Activated CD4-positive, alpha-beta T cell treated with anti-CD3 and anti-CD28 coated beads, Interleukin-2, amount 10 ng/mL, durations not matched to agents 7 days and 5 days (primary cell): ENCODE results near the gene ATP10B. TPM values are rescaled to one million over a fixed set of nuclear protein-coding genes. Genes with fewer than 3 reads are reported as not detected.

ENCODE experiments used
- CTCF ChIA-PET: fragments of 350-600 bp; sonication (Branson Sonifier 250); formaldehyde crosslinking; loops from one replicate; lab custom pipeline; 2021; ENCODE audit warnings: antibody characterized with exemption; lab: Charles Lee
- POLR2A ChIA-PET: fragments of 350-600 bp; sonication (Branson Sonifier 250); formaldehyde crosslinking; loops from one replicate; lab custom pipeline; 2021; ENCODE audit warnings: antibody characterized with exemption; lab: Charles Lee
- DNase-seq: peaks from one replicate; pipeline ENCODE4 v3.0.0-alpha.2; 2020
- H3K27ac Mint-ChIP-seq: one replicate; pipeline ENCODE4 v1.8.0; 2021; ENCODE audit warnings: mild to moderate bottlenecking, moderate library complexity, mixed read lengths
- H3K27me3 Mint-ChIP-seq: one replicate; pipeline ENCODE4 v1.8.0; 2021; ENCODE audit warnings: mixed read lengths
- H3K36me3 Mint-ChIP-seq: one replicate; pipeline ENCODE4 v1.8.0; 2021; ENCODE audit warnings: low read depth, mixed read lengths
- H3K4me1 Mint-ChIP-seq: one replicate; pipeline ENCODE4 v1.8.0; 2021; ENCODE audit warnings: mixed read lengths
- H3K4me3 Mint-ChIP-seq: one replicate; pipeline ENCODE4 v1.8.0; 2021; ENCODE audit warnings: mild to moderate bottlenecking, moderate library complexity, mixed read lengths
- H3K9me3 Mint-ChIP-seq: one replicate; pipeline ENCODE4 v1.8.0; 2021; ENCODE audit warnings: mixed read lengths
- total RNA-seq, 2 experiments: library from RNA; stranded (reverse); gene quantifications; one replicate each; pipeline ENCODE4 v1.2.3, GENCODE V29; 2021

The ATP10B gene
- total RNA-seq, 2 experiments from 2014 or later = not detected

DNA sequence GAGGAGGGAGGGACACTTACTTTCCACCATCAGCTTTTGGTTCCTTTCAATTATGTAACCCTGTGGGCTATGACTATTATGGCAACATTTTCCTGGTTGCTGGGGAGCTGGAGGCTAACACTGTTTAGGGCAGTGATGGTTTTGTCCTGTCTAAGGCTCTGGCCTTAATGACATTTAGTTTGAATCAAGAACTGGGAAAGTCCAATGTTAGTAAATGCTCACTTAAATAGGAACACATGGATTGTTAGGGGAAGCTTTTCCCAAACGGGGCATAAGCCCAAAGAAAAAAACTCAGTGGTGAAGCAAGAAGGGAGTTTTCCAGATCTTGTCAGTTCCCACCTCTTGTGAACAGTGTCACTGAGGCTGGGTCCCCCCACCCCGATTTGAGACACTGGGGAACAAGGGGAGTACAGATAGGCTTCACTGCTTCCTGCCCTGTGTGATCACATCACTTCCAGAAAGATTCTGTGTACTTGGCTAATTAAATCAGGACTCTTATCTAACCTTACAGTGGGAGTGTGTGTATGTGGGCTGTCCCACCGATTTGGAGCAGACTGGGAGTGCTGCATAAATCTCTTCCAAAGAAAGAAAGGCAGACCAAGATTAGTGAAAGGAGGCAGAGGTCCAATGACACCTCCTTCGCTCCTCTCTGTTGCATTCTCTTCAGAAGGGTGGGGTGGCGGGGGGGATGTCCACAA lies 223.9 kb downstream of the ATP10B start:
- H3K4me3 Mint-ChIP-seq = no peak overlapping the region
- no peaks in the 10 kb centered on the region for H3K36me3 Mint-ChIP-seq
- ChIA-PET CTCF (no interaction called here), POLR2A (no interaction called here)
- H3K9me3 Mint-ChIP-seq = no peaks in the 10 kb centered on the region
- no peaks in the 10 kb centered on the region for H3K4me1 Mint-ChIP-seq
- H3K27ac Mint-ChIP-seq = no peak overlapping the region
- H3K27me3 Mint-ChIP-seq = peaks cover 12% of the 10 kb centered on the region
- DNase-seq = no peak

- ChIA-PET POLR2A (interaction anchor here (0.6 kb wide), 1 partner anchor 119 kb away, joined by 3 read pairs; no protein-coding TSS in a partner anchor), CTCF (no interaction called here)
- H3K27me3 Mint-ChIP-seq = peaks cover 18% of the 10 kb centered on the region
- no peak overlapping the region for H3K4me3 Mint-ChIP-seq
- H3K36me3 Mint-ChIP-seq = no peaks in the 10 kb centered on the region
- no peaks in the 10 kb centered on the region for H3K4me1 Mint-ChIP-seq
- DNase-seq = no peak
- no peaks in the 10 kb centered on the region for H3K9me3 Mint-ChIP-seq
- no peak overlapping the region for H3K27ac Mint-ChIP-seq
These were observed 225.7 kb downstream of the ATP10B start for GRCh38 chr5:160626322-160626721.

DNA sequence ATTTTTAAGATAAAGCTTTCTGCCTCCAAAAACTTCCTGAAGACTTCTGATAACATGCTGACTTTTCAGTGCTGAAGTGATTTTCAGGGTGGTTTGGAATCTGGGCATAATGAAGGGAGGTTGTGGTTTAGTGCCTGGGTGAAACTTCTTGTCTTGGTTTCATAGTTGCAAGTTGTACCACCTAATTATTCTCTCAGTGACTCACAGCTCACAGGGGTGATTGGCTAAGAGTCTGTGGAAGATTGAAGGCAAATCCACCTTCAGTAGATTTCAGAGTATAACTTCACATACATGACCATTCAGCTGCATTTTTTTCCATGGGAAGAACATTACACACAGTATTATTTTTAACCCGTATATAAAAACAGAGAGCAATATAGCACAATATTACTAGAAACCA lies 230.5 kb downstream of the ATP10B start:
- ChIA-PET POLR2A (no interaction called here), CTCF (no interaction called here)
- H3K9me3 Mint-ChIP-seq = no peaks in the 10 kb centered on the region
- no peaks in the 10 kb centered on the region for H3K36me3 Mint-ChIP-seq
- H3K4me1 Mint-ChIP-seq = no peaks in the 10 kb centered on the region
- no peak overlapping the region for H3K27ac Mint-ChIP-seq
- peaks cover 6% of the 10 kb centered on the region for H3K27me3 Mint-ChIP-seq
- no peak overlapping the region for H3K4me3 Mint-ChIP-seq
- DNase-seq = no peak

DNA sequence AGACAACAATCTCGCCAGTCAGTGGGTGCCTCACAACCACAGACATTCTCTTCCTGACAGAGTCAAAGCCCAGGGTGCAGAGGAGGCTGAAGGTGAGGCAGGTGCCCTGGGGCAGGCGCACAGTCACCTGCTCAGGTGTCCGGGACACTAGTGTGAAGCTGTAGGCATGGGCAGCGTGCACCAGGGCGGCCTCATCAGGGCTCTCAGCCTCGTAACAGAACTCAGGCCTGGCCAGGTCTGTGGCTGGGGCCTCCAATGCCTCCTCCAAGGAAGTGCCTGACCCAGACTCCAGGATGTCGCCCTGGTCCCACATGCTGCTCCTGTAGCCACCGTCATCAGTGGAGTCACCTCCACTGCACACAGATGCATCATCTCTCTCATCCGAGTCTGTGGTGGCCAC lies 231.6 kb downstream of the ATP10B start:
- Mint-ChIP-seq H3K9me3 (no peaks in the 10 kb centered on the region), H3K4me1 (no peaks in the 10 kb centered on the region), H3K27me3 (peaks cover 6% of the 10 kb centered on the region), H3K4me3 (no peak overlapping the region), H3K27ac (no peak overlapping the region), H3K36me3 (no peaks in the 10 kb centered on the region)
- CTCF ChIA-PET = no interaction called here
- POLR2A ChIA-PET = no interaction called here
- DNase-seq = no peak

- Mint-ChIP-seq H3K27ac (no peak overlapping the region), H3K9me3 (peaks cover 3% of the 10 kb centered on the region), H3K27me3 (peaks cover 6% of the 10 kb centered on the region), H3K4me1 (no peaks in the 10 kb centered on the region), H3K4me3 (no peak overlapping the region), H3K36me3 (no peaks in the 10 kb centered on the region)
- no peak for DNase-seq
- POLR2A ChIA-PET = no interaction called here
- CTCF ChIA-PET = no interaction called here
These were observed 232.6 kb downstream of the ATP10B start for GRCh38 chr5:160619381-160619780.

GRCh38 chr5:160618286-160618685 lies 233.7 kb downstream of the ATP10B start:
- no peaks in the 10 kb centered on the region for H3K4me1 Mint-ChIP-seq
- ChIA-PET CTCF (interaction anchor here (1.8 kb wide), 1 partner anchor 179 kb away, joined by 4 read pairs; no protein-coding TSS in a partner anchor), POLR2A (no interaction called here)
- H3K27me3 Mint-ChIP-seq = peaks cover 6% of the 10 kb centered on the region
- H3K36me3 Mint-ChIP-seq = no peaks in the 10 kb centered on the region
- H3K27ac Mint-ChIP-seq = no peak overlapping the region
- H3K9me3 Mint-ChIP-seq = peaks cover 3% of the 10 kb centered on the region
- no peak for DNase-seq
- H3K4me3 Mint-ChIP-seq = no peak overlapping the region

DNA sequence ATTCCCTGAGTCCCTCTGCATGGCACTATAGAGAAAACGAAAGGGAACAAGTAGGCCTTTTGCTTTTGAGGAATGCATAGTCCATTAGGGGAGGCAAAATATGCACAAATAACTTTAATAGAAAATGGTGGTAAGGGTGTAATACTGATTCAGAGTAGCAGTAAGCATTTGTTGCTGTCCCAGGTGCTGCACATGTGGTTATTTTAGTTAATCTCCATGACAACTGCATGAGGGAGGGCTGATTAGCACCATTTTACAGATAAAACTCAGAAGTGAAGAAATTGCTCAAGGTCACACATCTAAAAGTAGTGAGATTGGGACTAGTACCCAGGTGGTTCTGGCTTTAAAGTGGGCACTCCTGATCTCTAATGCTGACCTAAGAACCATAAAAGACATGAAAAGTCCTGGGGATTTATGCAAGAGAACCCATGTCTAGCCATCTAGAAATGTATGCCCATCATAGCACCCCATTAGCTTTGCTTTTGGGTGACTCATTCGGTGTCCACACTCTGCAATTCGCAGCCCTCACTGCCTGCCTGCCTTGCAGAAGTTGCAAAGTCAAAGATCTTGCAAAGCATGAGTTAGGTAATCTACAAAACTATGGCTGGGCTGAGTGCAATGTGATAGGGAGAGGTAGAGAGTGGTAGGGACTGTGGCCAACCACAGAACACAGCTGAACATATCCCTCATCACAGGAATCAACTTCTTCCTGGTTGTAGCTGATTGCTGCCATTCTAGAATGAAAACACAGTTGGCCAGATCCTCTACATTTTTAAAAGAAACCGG lies 235.1 kb downstream of the ATP10B start:
- ChIA-PET POLR2A (no interaction called here), CTCF (interaction anchor here (1.8 kb wide), 1 partner anchor 177 kb away, joined by 4 read pairs; no protein-coding TSS in a partner anchor)
- Mint-ChIP-seq H3K27ac (no peak overlapping the region), H3K36me3 (no peaks in the 10 kb centered on the region), H3K4me3 (no peak overlapping the region), H3K9me3 (peaks cover 3% of the 10 kb centered on the region), H3K4me1 (no peaks in the 10 kb centered on the region), H3K27me3 (peaks cover 3% of the 10 kb centered on the region)
- no peak for DNase-seq

DNA sequence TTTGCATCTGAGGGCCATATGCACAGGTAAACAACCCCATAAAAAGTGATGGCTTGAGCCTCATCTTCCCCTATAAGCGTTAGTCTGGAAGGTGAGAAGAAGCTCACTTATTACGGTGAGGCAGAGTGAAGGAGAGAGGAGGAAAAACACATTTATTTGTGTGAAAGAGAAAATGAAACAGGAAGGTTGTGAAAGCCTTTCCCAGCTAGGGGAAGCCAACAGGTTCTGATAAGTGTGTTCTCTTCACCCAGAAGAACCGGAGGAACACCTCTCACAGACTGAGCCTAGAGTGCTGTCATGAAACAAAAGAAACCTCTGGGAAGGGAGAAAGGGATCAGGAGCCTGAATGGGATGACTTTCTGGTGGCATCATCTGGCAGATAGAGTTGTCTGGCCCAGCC lies 237.9 kb downstream of the ATP10B start:
- POLR2A ChIA-PET = no interaction called here
- Mint-ChIP-seq H3K9me3 (peaks cover 3% of the 10 kb centered on the region), H3K4me3 (no peak overlapping the region), H3K4me1 (no peaks in the 10 kb centered on the region), H3K27me3 (peaks cover 2% of the 10 kb centered on the region), H3K36me3 (no peaks in the 10 kb centered on the region), H3K27ac (no peak overlapping the region)
- CTCF ChIA-PET = interaction anchor here (1.1 kb wide), 1 partner anchor 15 kb away, joined by 5 read pairs; no protein-coding TSS in a partner anchor
- DNase-seq = no peak

DNA sequence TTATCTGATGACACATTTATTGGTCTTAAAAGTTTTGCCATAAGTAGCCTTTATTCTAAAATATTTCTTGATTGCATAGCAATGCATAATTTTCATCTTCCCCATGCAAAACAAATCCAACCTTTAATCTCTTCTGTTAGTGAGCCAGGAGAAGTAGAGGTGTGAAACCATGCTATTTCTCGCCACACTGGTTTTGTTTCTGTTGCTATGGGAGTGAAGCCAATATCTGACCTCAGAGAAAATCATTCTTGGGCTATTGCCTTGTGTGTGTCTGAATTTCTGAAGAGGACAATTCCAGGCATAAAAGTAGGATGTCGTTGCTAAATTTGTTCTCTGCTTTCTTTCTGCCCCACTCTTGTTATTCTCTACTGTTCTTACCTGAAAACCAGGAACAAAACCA lies 246.7 kb downstream of the ATP10B start:
- H3K9me3 Mint-ChIP-seq = no peaks in the 10 kb centered on the region
- CTCF ChIA-PET = no interaction called here

GRCh38 chr5:160604484-160604883 lies 247.5 kb downstream of the ATP10B start:
- ChIA-PET CTCF (no interaction called here), POLR2A (no interaction called here)
- Mint-ChIP-seq H3K4me1 (no peaks in the 10 kb centered on the region), H3K27ac (no peak overlapping the region), H3K27me3 (no peaks in the 10 kb centered on the region), H3K9me3 (no peaks in the 10 kb centered on the region), H3K36me3 (no peaks in the 10 kb centered on the region), H3K4me3 (no peak overlapping the region)
- DNase-seq = no peak

More for the DNA sequence above, 246.7 kb downstream of the ATP10B start:
- Mint-ChIP-seq H3K27ac (no peak overlapping the region), H3K27me3 (no peaks in the 10 kb centered on the region), H3K36me3 (no peaks in the 10 kb centered on the region), H3K4me1 (no peaks in the 10 kb centered on the region), H3K4me3 (no peak overlapping the region)
- POLR2A ChIA-PET = no interaction called here
- DNase-seq = no peak

GRCh38 chr5:160602744-160603143 lies 249.3 kb downstream of the ATP10B start:
- POLR2A ChIA-PET = no interaction called here
- no peaks in the 10 kb centered on the region for H3K9me3 Mint-ChIP-seq
- no peak for DNase-seq
- no peak overlapping the region for H3K4me3 Mint-ChIP-seq
- H3K27ac Mint-ChIP-seq = no peak overlapping the region
- CTCF ChIA-PET = no interaction called here
- H3K27me3 Mint-ChIP-seq = no peaks in the 10 kb centered on the region
- no peaks in the 10 kb centered on the region for H3K36me3 Mint-ChIP-seq
- H3K4me1 Mint-ChIP-seq = no peaks in the 10 kb centered on the region

DNA sequence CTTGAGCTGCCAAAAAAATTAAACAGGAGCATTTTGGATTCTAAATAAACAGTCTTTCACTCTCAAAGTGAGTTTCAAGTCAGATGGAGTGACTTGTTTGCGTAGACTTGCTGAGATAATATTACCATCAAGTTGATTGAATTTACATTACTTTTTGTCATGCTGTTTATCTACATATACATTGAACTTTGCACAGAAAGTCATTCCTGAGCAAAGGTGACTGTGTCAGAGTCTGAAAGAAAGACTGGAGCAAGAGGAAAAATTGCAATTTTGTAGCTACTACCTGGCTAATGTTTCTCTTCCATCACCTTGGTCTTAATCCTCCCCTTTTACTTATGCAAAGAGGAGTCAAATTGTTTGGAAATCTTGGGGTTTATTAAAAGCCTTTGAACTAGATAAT lies 251.0 kb downstream of the ATP10B start:
- H3K4me1 Mint-ChIP-seq = no peaks in the 10 kb centered on the region
- H3K36me3 Mint-ChIP-seq = no peaks in the 10 kb centered on the region
- H3K27me3 Mint-ChIP-seq = no peaks in the 10 kb centered on the region
- no peak for DNase-seq
- H3K27ac Mint-ChIP-seq = no peak overlapping the region
- POLR2A ChIA-PET = no interaction called here
- no peaks in the 10 kb centered on the region for H3K9me3 Mint-ChIP-seq
- CTCF ChIA-PET = interaction anchor here (0.6 kb wide), 1 partner anchor 1114 kb away, joined by 4 read pairs; no protein-coding TSS in a partner anchor
- H3K4me3 Mint-ChIP-seq = no peak overlapping the region

DNA sequence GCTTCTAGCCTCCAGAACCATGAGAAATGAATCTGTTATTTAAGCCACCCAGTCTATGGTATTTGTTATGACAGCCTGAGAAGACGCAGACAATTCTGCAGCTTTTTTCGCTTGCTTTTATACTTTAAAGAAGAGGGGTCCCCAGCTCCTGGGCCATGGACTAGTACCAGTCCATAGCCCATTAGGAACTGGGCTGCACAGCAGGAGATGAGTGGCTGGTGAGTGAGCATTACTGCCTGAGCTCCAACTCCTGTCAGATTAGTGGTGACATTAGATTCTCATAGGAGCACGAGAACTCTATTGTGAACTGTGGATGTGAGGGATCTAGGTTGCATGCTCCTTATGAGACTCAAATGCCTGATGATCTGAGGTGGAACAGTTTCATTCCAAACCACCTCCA lies 278.7 kb downstream of the ATP10B start:
- no peaks in the 10 kb centered on the region for H3K36me3 Mint-ChIP-seq
- no peak overlapping the region for H3K4me3 Mint-ChIP-seq
- no peaks in the 10 kb centered on the region for H3K9me3 Mint-ChIP-seq
- H3K27me3 Mint-ChIP-seq = peaks cover 8% of the 10 kb centered on the region
- DNase-seq = no peak
- ChIA-PET POLR2A (no interaction called here), CTCF (interaction anchor here (0.7 kb wide), 1 partner anchor 14 kb away, joined by 3 read pairs; no protein-coding TSS in a partner anchor)
- H3K4me1 Mint-ChIP-seq = no peaks in the 10 kb centered on the region
- H3K27ac Mint-ChIP-seq = no peak overlapping the region
